K562 (cell line): ENCODE results near the gene SLC37A2. TPM values are rescaled to one million over a fixed set of nuclear protein-coding genes. Genes with fewer than 3 reads are reported as not detected.
A peak's percentile ranks its signal among the peaks of the same experiment; 100 is the strongest.

ENCODE experiments used
- E2F6 ChIP-seq, 2 experiments: IDR thresholded peaks; 2 replicates each; pipeline ENCODE4 v1.6.1; 2011; ENCODE audit warnings: borderline replicate concordance in 1 of 2, control low read depth in 1 of 2, low read depth in 1 of 2, low read length in 1 of 2, mild to moderate bottlenecking in 1 of 2, mixed read lengths in 1 of 2, moderate library complexity in 1 of 2; ENCODE audit not compliant: insufficient read depth in 1 of 2, insufficient read length in 1 of 2, poor library complexity in 1 of 2, severe bottlenecking in 1 of 2; ENCODE audit errors: extremely low read depth in 1 of 2
- ERF ChIP-seq: fragments of 450-650 bp; formaldehyde crosslinking; IDR thresholded peaks from 2 replicates; pipeline ENCODE4 v1.4.0; 2020; ENCODE audit warnings: mild to moderate bottlenecking, mixed read lengths
- TEAD4 ChIP-seq, 2 experiments: sonication (generic) in 1 of 2; formaldehyde crosslinking in 1 of 2; IDR thresholded peaks; 2 replicates each; pipeline versions ENCODE4 v1.6.1 to v1.8.0; 2012 to 2022; ENCODE audit warnings: borderline replicate concordance in 1 of 2, inconsistent platforms in 1 of 2, low read length in 1 of 2, mild to moderate bottlenecking in 1 of 2, missing genetic modification reagents in 1 of 2
- ZBTB5 ChIP-seq: fragments of 450-650 bp; IDR thresholded peaks from 2 replicates; pipeline ENCODE4 v1.6.1; 2017; ENCODE audit warnings: antibody characterized with exemption
- ZNF407 ChIP-seq: fragments of 450-650 bp; IDR thresholded peaks from 2 replicates; pipeline ENCODE4 v1.6.1; 2016; ENCODE audit warnings: low read depth
- ZNF589 ChIP-seq: fragments of 200-800 bp; sonication (Bioruptor generic); IDR thresholded peaks from 2 replicates; pipeline ENCODE4 v1.6.1; 2016; ENCODE audit warnings: low read depth, missing genetic modification characterization, missing compliant biosample characterization
- ZSCAN32 ChIP-seq: fragments of 450-650 bp; formaldehyde crosslinking; IDR thresholded peaks from 2 replicates; pipeline ENCODE4 v1.4.0; 2020; ENCODE audit warnings: mild to moderate bottlenecking, moderate library complexity
- polyA plus RNA-seq, 8 experiments: library from polyadenylated mRNA; depleted of rRNA in 4 of 8; stranded (reverse) in 5 of 8; unstranded in 3 of 8; fragments of >200 nt; fragmentation: Nextera tagmentation in 2 of 8; fragmentation: Illumina TruSeq in 1 of 8; extraction: Ambion mirVana in 2 of 8; extraction: Trizol in 1 of 8; gene quantifications; 2 replicates each; pipeline versions ENCODE4 v1.2.1 to v1.2.3, GENCODE V29; 2011 to 2014; ENCODE audit warnings: inconsistent platforms in 1 of 8, missing spikeins in 1 of 8
- total RNA-seq, 7 experiments: library from RNA; depleted of rRNA in 6 of 7; stranded (reverse); fragments of >200 nt in 6 of 7; fragmentation: Illumina TruSeq in 2 of 7; extraction: Trizol in 2 of 7; gene quantifications; 2 replicates each; pipeline versions ENCODE4 v1.2.1 to v1.2.3, GENCODE V29; 2011 to 2021; ENCODE audit warnings: low replicate concordance in 1 of 7
- TF ChIP-seq, protein P1 (sequence below): sonication (generic); formaldehyde crosslinking; IDR thresholded peaks from 2 replicates; pipeline ENCODE4 v1.8.1; 2023; ENCODE audit warnings: mild to moderate bottlenecking, missing genetic modification reagents

The SLC37A2 gene
- total and polyA plus RNA-seq, 9 of the 15 experiments (the other 6 are each of a cell fraction or from before 2014, with no cell fraction given) = 0.01 to 1.2 (median 0.52) TPM

DNA sequence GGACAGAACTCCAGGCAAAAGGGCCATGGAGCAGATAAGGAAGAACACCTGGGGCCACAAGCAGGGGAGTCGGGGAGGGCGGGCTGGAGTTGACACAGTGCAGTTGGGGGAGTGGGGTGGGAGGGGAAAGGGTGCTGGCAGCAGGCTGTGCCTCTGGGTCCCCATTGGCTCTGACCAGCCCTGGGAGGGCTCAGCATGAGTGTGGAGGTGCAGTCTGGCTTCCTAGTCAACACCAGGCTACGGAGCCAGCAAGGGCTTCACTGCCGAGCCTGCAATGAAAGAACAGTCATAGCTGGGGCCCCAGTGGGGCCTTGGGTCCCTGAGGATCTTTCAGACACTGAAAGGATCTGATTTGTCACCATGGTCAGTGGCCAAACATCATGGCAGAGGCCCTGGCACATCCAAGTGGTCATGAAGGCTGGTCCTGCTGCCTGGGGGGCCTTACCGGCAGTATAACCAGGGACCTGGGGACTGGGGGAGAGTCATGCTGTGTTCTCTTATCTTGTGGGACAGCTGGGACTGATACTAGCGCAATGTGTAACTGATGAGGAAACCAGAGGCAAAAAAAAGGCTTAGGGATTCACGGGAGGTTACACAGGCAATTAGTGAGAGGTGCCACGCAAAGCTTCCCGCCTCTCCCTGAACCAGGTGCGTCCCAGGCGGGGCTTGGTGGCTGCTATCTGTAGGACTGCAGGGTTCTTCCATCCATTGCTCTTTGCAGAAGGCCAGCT lies 11.6 kb downstream of the SLC37A2 start (continued):
- no peak for TF ChIP-seq ZNF407
- TF ChIP-seq ERF (CRISPR knock-in tag) = no peak
- TF ChIP-seq ZSCAN32 (CRISPR knock-in tag) = no peak
- peak; percentile 16 to 61 for TF ChIP-seq E2F6 (IDR thresholded peaks at IDR 0.05; ENCODE audit: borderline replicate concordance in 1 of 2, extremely low read depth in 1 of 2, insufficient read depth in 1 of 2, insufficient read length in 1 of 2, low read depth in 1 of 2, low read length in 1 of 2, poor library complexity in 1 of 2, severe bottlenecking in 1 of 2)
- TF ChIP-seq TEAD4 (IDR thresholded peaks at IDR 0.05; ENCODE audit: low read length) = peak; percentile 86
- TF ChIP-seq TEAD4 (CRISPR knock-in tag; IDR thresholded peaks at IDR 0.05; ENCODE audit: borderline replicate concordance) = no peak
- TF ChIP-seq ZNF589 (CRISPR knock-in tag) = peak; percentile 38; the same call in 1 of the 2 replicates
- TF ChIP-seq, protein P1, sequence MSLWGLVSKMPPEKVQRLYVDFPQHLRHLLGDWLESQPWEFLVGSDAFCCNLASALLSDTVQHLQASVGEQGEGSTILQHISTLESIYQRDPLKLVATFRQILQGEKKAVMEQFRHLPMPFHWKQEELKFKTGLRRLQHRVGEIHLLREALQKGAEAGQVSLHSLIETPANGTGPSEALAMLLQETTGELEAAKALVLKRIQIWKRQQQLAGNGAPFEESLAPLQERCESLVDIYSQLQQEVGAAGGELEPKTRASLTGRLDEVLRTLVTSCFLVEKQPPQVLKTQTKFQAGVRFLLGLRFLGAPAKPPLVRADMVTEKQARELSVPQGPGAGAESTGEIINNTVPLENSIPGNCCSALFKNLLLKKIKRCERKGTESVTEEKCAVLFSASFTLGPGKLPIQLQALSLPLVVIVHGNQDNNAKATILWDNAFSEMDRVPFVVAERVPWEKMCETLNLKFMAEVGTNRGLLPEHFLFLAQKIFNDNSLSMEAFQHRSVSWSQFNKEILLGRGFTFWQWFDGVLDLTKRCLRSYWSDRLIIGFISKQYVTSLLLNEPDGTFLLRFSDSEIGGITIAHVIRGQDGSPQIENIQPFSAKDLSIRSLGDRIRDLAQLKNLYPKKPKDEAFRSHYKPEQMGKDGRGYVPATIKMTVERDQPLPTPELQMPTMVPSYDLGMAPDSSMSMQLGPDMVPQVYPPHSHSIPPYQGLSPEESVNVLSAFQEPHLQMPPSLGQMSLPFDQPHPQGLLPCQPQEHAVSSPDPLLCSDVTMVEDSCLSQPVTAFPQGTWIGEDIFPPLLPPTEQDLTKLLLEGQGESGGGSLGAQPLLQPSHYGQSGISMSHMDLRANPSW (CRISPR knock-in tag) = 0 out of 2 replicates have a peak, but pooled peaks have one; percentile 27
- no peak for TF ChIP-seq ZBTB5
